NOMO-1 treated with dmso at 0.1 percent for 144 hours (cell line): Measurements from ENCODE around the gene EVC2.
"Not testable (repeated sequence)": the region's sequence is repeated elsewhere in the genome, so short reads cannot be mapped to it uniquely, and the experiment has no call there.

ENCODE experiments used
- DNase-seq: peaks from one replicate; lab custom pipeline; 2025; ENCODE audit not compliant: unreplicated experiment; lab: John Stamatoyannopoulos, UW

The EVC2 gene

DNA sequence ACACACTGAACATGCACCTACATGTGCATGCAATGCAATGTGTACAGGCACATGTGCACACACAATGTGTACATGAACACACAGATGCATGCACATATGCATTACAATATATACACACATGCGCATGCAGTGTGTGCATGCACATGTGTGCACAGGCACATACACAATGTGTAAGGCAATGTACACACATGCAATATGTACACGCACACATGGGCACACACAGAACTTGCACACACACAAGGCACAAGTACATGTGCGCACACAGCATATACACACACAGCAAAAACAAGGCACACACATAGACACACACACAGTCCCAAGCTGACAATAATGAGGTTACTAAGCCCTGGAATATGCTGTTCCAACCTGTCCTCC, 76.3 kb downstream of the EVC2 start:
- no peak for DNase-seq

DNA sequence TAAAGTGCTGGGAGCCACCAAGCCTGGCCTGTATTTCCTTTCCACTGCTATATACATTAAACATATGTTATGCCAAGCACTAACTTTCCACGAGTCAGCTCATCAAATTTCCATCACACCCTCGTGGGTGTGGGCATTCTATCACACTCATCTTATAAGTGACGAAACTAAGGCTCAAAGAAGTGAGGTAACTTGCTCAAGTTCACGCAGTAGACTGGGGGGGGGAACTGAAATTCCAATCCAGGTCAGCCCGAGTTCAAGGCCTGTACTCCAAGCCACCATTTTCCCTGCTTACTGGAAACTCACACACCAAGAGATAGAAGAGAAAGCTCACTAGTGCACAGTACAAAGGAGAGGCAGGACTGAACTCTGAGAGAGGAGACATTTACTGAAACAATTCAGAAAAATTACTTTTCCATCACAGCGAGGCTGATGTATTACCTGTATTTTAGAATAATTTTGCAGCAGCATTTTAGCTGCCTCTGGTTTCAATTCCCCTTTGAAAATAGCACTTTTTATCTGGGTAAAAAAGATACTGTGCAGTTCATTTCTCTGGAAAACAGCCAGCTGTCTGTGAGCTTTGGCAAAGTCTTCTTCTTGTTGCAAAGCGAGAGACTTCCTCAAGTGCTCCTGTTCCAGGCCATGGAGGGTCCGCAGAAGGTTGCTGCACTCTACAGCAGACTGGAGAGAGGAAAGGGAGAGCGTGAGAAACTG, 76.8 kb downstream of the EVC2 start:
- no peak for DNase-seq

DNA sequence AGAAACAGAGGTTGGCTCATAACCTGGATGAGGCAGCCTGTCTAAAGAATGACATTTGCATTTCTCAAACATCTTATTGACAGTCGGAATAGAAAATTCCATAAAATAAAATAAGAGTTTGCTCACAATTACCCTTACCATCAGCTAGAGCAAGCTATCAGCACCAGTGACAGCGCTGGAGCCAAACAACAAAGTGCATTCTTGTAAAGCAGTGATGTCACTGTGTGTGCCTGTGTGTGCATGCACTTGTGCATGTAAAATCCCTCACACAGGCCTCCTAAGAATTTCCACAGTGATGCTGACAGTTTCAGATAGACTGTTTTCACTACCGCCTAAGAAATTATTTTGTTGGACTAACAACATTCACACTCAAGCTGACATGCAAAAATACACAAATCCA, 77.6 kb downstream of the EVC2 start:
- DNase-seq, result no peak

DNA sequence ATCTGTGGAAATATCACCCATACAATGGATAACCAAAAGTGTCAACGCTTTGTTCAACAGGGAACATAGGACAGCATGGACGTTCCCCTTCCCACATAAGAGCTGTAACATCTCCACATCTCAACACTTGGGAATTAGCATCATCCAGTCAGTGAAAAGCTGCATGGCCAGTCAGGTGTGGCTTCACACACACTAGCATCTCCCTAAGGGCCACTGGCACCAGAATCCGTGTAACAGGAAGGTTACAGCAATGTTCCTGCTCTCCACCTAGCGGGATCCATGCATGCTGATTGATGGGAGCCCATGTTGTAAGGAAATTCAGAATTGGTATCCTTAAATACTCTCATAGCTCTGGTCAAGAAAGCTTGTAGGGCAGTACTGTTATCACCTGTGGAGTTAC, 78.8 kb downstream of the EVC2 start:
- no peak for DNase-seq

DNA sequence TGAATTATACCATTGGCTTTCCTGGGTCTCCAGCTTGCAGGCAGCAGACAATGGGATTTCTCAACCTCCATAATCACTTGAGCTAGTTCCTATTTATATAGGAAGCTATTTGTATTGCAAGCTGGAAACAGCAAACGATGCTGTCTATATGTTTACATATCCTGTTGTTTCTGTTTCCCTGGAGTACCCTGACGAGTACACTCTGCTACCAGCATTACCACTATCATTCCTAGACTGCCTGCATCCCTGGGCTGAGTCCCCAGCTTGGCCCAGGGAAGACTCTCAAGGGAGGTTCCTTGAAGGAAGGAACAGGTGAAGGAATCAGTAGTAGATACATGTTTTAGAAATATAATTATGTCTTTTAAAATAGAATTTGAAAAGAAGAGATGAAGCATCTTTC, 81.4 kb downstream of the EVC2 start:
- DNase-seq, result no peak

DNA sequence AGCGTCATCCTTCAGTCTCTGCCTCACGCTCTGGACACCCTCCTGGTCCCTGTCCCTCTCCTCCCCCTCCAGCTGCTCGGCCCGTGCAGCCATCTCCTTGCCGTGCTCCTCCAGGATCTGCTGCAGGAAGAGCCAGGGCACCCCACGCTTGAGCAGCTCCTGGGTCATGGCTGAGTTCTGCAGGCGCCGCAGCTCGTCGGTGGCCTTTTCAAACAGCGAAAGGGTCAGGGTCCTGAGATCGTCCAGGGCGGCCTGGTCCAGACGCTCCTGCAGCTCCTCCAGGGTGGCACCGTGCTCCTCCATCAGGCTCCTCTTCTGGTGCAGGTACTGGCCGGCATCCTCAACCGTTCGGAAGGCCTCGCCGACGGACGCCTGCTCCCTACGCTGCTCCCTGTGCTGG, 85.8 kb downstream of the EVC2 start:
- no peak for DNase-seq

DNA sequence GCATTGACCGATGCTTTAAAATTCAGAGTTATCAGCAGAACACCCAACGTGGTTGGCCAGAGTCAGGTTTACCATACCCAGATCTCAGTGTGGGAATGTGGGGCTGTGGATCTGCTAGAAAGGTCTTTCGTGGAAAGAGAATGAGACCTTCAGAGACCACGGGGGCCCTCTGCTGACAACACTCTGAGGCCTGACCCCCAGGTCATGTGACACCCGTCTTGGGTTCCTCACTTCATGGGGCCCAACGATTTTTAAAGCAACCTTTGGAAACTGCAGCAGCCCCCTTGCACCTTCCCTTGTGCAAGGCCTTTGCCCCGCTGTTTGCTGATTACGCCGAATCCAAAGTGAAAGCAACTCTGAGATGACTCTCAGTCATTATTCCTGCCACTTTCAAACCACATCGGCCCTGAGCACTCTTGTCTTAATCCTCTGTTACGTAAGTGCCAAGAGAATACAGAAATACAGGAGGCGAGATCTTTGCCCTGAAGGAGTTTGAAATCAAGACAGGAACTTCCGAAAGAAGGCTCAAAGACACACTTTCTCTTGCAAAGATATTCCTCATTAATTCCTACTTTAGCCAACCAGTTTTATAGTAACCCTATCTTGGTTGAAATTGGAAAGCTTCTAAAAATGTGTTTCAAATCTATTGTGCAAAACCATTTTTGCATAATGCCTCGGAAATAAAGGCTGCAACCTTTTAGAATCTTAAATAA, 88.3 kb downstream of the EVC2 start:
- DNase-seq, result no peak

DNA sequence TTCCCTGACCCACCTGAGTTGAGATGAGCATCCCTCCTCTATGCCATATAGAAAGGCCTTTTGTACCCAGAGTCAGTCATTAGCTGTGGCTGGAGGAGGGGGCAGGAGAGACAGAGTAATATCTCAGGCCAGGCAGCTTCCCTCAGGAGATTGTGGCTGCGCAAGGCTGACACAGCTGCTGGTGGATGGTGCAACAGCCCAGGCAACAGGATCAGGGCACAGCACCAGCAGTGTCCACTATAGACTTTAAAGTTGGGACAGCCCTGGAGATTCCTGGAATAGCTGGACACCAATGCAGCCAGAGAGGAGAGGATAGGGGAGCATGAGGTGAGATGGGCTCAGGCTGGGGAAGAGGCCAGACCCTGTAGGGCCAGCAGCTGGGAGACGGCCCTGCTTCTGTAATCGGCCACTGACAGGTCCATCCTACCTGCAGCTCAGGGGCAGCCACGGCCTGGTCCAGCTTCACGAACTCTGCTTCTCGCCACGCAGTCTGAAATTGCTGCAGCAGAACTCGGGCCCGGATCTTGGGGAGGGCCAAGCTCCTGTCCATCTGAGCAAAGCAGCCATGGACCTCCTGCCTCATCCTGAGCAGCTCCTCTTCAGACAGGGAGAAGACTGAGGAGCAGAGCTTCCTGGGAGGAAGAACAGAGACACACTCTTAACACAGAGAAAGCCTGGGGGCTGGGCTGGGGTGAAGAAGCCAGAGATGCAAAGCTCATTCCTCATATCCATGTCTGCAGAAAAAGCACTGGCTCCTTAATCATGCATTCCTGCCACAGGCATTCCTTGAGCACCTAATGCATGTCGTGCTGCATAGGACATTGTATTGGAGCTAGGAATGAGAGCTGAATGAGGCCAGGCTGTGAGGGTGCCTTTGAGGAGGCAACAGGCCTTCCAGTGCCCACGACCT, 90.1 kb downstream of the EVC2 start:
- DNase-seq, result no peak

DNA sequence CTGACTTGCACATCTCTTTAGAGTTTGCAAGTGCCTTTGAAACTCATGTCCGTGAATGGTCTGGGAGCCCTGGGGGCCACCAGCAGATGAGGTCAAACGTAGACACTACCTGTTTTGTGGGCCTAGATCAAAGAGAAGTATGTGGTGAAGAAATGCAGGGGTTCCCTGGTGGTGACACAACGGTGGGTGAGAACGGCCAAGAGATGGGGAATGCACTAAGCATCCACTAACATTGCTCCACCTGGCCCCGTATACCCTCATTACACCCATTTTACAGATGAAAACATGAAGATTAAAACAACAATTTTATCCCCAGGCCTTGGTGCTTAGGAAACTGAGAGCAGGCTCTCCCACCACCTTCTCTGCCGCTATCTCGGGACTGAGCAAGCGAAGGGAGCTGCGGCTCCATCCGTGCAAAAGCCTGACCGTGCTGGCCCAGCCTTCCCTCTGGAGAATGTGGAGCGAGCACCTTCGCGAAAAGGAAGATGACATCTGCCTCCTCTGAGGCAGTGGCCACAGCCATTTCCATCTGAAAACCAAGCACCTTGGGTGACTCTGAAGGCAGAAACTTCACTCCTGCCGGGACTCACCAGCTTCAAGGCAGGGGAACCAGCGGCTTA, 91.9 kb downstream of the EVC2 start:
- DNase-seq, result no peak

DNA sequence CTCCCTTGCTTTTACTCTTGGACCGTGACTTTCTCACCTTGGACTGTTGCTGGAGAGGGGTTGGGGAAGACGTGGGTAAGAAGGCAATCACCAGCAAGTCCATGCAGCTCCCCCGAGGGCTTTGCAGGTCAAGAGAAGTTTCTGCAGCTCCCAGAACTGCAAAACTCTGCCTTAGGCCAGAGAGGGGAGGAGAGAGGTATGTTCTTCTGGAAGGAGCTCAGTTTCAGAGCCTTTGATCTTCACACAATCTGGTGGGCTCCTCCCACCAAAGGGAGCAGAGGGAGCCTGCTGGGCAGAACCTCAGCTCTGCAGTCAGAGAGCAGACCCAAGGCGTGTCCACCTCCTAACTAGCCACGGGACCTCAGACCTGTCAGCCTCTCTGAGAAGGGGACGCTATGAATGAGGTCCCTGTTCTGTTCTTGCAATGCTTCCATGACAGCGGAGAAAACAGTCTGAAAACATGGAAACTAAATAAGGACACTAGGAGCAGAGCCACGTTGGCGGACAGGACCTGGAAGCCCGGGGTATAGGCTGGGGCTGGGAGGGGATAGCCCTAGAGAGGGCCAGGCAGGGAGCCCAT, 92.8 kb downstream of the EVC2 start:
- DNase-seq, result no peak

DNA sequence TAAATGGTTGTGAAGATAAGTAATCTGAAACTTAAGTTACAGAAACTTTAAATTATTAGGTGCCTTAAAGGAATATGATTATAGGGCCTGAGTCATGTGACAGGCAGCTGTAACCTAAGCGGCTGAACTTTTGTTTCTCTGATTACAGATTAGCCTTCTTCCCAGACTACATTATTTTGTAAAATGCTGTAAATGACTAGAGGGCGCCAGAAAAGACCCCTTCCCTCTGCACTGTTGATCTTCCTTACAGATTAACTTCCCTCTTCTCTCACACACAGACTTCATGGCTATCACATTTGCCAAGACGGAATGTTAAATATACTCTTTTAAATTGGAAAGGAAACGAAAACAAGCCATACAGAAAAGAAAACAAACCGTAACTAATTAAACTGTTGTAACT, 96.6 kb downstream of the EVC2 start:
- no peak for DNase-seq

DNA sequence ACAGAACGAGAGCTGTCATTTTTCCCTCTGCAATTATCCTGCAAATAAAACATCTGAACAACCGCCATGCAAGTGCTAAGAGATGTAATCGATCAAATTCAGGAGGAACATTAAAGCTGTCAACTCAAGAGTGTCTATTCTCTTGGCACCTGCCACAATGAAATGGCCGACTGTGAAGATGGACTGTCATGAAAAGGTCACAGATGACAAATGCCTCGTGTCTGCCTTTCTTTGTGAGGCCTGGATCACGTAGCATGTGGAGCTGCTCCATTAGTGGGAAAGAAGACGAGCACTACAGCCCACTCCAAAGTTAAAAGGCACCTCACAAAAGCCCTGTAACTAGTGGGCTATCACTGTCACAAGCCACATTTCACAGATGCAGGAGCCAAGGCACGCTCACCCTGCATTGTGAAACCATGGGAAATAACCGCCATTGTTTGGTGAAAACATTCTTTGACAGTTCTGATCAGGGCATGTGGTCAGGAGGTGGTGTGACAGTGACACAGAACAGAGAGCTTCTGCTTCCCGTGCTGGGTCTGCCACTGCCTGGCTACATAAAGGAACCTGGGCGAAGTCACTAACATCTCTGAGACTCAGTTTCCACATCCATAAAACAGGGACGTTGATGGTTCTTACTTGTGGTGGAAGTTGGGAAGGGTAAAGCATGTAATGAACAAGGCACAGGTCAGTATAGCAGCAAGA, 98.9 kb downstream of the EVC2 start:
- DNase-seq, result no peak

DNA sequence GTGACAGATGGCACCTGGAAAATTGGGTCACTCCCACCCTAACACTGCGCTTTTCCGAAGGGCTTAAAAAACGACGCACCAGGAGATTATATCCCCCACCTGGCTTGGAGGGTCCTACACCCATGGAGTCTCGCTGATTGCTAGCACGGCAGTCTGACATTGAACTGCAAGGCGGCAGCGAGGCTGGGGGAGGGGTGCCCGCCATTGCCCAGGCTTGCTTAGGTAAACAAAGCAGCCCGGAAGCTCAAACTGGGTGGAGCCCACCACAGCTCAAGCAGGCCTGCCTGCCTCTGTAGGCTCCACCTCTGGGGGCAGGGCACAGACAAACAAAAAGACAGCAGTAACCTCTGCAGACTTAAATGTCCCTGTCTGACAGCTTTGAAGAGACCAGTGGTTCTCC, 114.5 kb downstream of the EVC2 start:
- DNase-seq, result not testable (repeated sequence)

DNA sequence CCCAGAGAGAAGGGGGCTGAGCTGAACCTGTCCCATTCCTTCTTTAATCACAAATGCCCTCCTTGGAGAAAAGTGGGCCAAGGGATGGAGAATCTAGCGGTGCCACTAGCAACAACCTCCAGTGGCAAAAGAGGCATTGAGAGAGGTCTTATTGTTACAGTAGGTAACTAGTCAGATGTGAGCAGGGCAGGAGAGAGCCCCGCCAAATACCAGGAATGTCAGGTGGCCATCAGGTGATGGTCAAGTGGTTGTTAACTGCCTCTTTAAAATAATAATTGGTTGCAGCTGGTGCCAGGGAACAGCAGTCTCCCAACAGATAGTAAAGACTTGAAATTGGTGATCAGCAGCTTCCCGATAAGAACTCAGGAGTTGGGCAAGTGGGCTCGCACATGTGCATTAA, 116.1 kb downstream of the EVC2 start:
- no peak for DNase-seq

DNA sequence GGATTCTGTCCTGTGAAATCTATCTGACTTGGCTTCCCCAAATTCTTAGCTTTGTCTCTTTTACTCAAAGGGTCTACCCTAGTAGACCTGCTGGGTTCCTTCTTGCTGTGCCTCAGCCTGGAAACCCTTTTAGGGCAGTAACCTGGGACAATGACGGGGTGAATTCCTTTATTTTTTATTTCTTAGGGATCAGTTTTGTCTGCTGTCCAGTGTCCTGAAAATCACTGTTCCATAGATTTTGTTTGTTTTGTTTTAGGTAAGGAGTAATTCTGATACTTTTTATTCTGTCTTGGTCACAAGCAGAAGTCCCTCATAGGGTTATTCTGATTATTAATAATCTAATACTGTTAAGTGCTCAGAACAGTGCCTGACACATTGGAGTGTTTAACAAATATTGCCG, 118.9 kb downstream of the EVC2 start:
- no peak for DNase-seq

DNA sequence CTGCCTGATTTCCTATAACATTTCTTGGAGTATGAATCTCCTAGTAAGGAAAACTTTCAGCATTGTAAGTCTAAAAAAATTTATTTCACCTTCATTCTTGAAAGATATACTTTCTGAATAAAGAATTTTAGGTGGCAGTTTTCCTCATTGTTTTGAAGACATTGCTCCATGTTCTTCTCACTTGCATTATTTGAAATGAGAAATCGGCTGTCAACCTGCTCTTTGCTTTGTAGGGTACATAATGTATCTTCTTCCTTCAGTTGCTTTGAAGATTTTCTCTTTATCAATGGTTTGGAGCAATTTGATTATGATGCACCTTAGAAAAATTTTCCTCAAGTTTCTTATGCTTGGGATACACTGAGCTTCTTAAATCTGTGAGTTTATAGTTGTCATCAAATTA, 120.3 kb downstream of the EVC2 start:
- DNase-seq, result no peak

DNA sequence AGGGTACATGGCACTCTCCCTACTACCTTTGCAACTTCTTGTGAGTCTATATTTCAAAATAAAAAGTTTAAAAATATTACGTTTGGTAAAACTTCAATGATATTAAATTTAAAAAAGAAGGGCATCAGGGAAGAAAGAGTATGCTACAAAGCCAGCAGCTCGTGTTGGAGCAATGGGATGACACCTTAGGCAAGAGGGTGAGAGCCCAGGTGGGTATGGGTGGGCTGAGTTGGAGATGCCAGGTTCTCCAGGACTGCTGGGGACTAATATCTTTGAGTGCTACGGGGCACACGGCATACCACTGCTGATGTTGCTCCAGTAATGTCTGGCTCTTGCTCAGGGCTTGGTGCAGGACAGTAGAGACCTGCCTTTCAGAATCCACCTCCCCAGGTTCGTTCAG, 132.4 kb downstream of the EVC2 start:
- no peak for DNase-seq

DNA sequence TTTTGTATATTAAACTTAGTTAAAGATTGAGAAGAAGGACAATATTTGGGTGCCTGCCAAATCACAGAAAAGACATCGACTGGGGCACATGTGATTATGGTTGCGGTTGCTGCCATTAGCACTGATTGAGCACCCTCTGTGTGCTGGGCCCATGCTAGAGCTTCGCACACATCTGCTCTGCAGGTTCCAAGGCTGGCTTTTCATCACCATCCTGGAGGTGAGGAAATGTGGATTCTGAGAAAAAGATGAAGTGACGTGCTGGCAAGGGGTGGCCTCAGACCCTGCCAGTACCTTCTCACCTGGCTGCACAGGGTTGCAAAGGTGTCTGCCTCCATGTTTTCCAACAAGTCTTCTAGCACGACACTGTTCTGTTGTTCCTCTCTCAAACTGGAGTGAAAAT, 134.0 kb downstream of the EVC2 start:
- DNase-seq, result no peak

DNA sequence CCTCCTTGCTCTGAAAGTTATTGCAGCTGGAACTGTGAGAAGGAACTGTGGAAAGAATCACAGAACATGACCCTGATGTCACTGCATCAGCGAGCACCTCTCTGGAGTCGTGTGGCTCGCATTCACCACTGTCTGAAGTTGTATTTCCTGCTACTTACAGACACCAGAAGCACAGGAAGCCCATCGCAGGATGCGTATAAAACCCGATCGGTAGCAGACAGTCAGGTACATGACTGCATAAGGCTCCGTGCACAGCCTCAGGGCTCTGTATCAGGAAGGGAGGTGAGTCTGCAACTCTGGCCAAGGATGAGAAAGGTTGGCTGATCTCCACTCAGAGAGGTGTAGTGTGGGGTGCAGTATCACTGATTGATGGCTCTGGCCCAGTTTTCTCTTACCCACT, 134.4 kb downstream of the EVC2 start:
- no peak for DNase-seq

DNA sequence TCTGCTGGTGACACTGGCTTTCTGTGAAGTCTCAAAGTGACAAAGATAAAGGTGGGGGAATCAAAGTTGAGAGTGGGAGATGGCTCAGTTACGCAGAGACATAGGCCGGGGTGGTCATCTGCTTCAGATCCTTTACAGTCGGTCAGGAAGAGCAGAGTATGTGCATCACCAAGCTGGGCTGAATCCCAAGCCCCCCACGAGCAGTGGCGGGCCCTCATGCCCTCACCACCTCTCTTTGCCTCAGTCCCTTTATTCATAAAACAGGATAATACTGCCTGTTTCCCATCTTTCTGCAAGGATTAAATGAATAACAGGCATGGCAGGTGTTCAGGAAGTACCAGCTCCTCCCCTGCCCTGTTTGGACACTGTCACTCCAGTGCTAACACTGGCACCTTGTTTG, 135.6 kb downstream of the EVC2 start:
- DNase-seq, result no peak

DNA sequence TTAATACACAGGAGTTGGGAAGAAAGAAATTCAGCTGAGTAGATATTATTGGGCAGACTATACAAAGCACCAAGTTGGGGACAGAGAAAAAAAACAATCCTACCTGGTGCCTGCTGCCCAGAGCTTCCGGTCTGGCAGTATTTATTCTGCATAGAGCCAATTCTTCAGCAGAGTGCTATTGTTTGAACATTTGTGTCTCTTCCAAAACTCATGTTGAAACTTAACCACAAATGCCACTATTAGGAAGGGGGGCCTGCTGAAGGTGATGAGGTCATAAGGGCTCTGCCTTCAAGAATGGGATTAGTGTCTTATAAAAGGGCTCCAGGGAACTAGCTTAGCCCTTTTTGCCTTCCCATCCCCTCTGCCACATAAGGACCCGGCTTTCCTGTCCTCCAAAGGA, 136.2 kb downstream of the EVC2 start:
- DNase-seq, result no peak
